ENCODE data around the gene FNDC1.

FNDC1 gene

DNA sequence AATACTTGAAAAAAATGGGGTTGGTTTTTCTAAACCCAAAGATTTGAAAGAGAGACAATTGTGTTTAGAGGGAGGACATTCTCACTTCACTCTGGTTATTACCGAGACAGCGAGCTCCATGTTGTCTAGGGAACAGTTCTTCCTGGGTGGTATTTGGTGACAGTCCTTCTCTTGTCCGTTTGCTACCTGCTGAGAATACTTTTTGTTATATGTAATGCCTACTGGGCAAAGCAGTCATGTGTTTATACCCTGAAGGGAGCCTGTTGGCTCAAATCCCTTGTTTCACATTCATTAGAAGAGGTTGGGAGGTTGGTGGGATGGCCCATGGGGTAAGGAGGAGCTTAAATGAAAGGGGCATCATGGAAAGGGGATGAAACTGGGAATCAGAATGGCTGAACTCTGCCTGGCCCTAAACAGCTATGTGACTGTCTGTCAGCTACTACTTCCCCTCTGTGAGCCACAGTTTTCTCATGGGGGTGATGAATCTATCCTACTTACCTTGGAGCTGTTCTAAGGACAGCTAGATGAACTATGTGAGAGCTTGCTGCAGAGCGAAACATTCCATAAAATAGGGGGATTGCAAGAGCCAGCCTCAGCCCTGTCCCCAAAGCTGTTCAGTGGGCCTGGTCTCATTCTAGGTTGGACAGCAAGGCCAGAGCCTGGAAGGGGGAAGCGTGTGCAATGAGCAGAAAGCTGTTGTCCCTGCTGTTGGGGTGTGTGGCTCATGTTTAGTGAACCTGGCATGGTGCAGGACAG is 43.5 kb downstream of the FNDC1 start:
- Mint-ChIP-seq H3K27me3 (peaks cover 21% of the 10 kb centered on the region), H3K4me3 (no peak overlapping the region), H3K4me1 (peaks cover 19% of the 10 kb centered on the region), H3K9me3 (no peaks in the 10 kb centered on the region), H3K36me3 (no peaks in the 10 kb centered on the region), H3K27ac (no peak overlapping the region)
- ATAC-seq, result no peak

- Mint-ChIP-seq H3K4me3 (no peak overlapping the region), H3K36me3 (no peaks in the 10 kb centered on the region), H3K9me3 (no peaks in the 10 kb centered on the region), H3K27me3 (peaks cover 28% of the 10 kb centered on the region), H3K4me1 (peaks cover 26% of the 10 kb centered on the region), H3K27ac (no peak overlapping the region)
- no peak for ATAC-seq
Observed at GRCh38 chr6:159213405-159213804, 44.2 kb downstream of the FNDC1 start.

GRCh38 chr6:159214281-159214680 is 45.1 kb downstream of the FNDC1 start:
- Mint-ChIP-seq H3K27me3 (peaks cover 37% of the 10 kb centered on the region), H3K36me3 (no peaks in the 10 kb centered on the region), H3K9me3 (no peaks in the 10 kb centered on the region), H3K4me1 (peaks cover 30% of the 10 kb centered on the region), H3K27ac (no peak overlapping the region), H3K4me3 (no peak overlapping the region)
- ATAC-seq, result no peak

DNA sequence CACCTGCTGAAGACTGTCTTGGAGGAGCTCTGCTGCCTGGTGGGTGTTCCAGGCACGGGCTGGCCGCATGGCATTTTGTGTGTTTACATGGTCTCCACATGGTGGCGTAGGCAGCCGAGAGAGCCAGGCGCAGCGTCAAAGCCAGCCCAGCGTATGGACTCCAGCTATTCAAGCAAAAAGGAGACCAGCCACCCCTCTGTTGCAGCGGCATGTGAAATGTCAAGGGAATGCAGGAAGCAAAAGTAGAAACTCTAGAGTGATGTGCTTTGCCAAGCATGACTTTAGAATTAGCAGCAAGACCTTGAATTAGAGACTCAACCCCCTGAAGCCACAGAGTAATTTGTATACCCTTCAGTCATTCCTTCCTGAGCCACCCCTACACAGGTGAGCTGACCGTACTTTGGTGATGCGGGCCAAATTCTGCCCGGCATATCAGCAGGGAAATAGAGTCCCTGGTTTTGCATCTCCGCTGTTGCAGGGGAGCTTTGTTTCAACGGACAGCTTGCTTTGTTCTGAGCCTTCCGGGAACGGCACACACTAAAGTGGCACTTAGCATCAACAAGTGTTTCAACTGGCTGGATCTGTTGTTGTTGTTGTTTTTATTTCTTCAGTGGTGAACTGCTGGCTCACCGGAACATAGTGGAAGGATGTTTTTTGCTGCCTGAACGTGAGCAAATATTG is 48.5 kb downstream of the FNDC1 start:
- Mint-ChIP-seq H3K27me3 (peaks cover 60% of the 10 kb centered on the region), H3K4me1 (peaks cover 37% of the 10 kb centered on the region), H3K9me3 (no peaks in the 10 kb centered on the region), H3K4me3 (peak overlapping the region; percentile 49), H3K36me3 (no peaks in the 10 kb centered on the region), H3K27ac (no peak overlapping the region)
- ATAC-seq, result peak; percentile 82

DNA sequence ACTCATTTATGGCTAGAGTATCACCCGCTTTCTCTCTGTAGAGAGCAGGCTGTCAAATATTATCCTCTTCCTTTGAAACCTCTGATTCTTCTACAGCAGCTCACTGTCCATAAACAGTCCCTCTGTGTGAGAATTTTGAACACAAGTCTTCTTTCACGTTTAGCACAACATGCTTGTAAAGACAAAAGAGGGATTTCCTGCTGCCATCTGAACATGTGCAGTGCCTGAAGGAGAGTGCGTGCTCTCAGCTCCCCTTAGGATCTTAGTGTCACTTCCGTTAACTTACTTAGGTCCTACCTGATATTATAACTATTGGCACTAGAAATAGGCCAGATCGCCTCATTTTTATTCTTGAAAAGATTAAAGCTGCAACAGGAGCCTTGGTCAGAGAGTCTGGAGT is 50.9 kb downstream of the FNDC1 start:
- peaks cover 35% of the 10 kb centered on the region for H3K4me1 Mint-ChIP-seq
- H3K36me3 Mint-ChIP-seq, result no peaks in the 10 kb centered on the region
- H3K27ac Mint-ChIP-seq, result no peak overlapping the region
- no peak for ATAC-seq
- peaks cover 65% of the 10 kb centered on the region for H3K27me3 Mint-ChIP-seq
- H3K4me3 Mint-ChIP-seq, result no peak overlapping the region
- H3K9me3 Mint-ChIP-seq, result no peaks in the 10 kb centered on the region

- ATAC-seq, result no peak
- no peaks in the 10 kb centered on the region for H3K36me3 Mint-ChIP-seq
- no peak overlapping the region for H3K4me3 Mint-ChIP-seq
- H3K27me3 Mint-ChIP-seq, result peaks cover 70% of the 10 kb centered on the region
- H3K9me3 Mint-ChIP-seq, result no peaks in the 10 kb centered on the region
- peaks cover 35% of the 10 kb centered on the region for H3K4me1 Mint-ChIP-seq
- no peak overlapping the region for H3K27ac Mint-ChIP-seq
Observed at GRCh38 chr6:159221486-159222170, 52.4 kb downstream of the FNDC1 start.

GRCh38 chr6:159224452-159224851 is 55.3 kb downstream of the FNDC1 start:
- no peak for ATAC-seq
- Mint-ChIP-seq H3K36me3 (no peaks in the 10 kb centered on the region), H3K4me3 (no peak overlapping the region), H3K27me3 (peaks cover 41% of the 10 kb centered on the region), H3K9me3 (no peaks in the 10 kb centered on the region), H3K4me1 (peaks cover 13% of the 10 kb centered on the region), H3K27ac (no peak overlapping the region)

GRCh38 chr6:159229651-159230051 is 60.5 kb downstream of the FNDC1 start:
- no peak for ATAC-seq
- no peaks in the 10 kb centered on the region for H3K9me3 Mint-ChIP-seq

DNA sequence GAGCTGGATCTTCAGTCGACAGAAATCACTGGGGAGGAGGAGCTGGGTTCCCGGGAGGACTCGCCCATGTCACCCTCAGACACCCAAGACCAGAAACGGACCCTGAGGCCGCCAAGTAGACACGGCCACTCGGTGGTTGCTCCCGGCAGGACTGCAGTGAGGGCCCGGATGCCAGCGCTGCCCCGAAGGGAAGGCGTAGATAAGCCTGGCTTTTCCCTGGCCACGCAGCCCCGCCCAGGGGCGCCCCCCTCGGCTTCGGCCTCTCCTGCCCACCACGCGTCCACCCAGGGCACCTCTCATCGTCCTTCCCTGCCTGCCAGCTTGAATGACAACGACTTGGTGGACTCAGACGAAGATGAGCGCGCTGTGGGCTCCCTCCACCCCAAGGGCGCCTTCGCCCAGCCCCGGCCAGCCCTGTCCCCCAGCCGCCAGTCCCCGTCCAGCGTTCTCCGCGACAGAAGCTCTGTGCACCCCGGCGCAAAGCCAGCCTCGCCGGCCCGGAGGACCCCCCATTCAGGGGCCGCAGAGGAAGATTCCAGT is 63.0 kb downstream of the FNDC1 start:
- Mint-ChIP-seq H3K9me3 (no peaks in the 10 kb centered on the region), H3K4me3 (no peak overlapping the region), H3K27me3 (peaks cover 47% of the 10 kb centered on the region), H3K36me3 (no peaks in the 10 kb centered on the region), H3K27ac (no peak overlapping the region), H3K4me1 (no peaks in the 10 kb centered on the region)
- peak; percentile 44 for ATAC-seq

More at GRCh38 chr6:159229651-159230051, 60.5 kb downstream of the FNDC1 start:
- Mint-ChIP-seq H3K27me3 (peaks cover 38% of the 10 kb centered on the region), H3K36me3 (no peaks in the 10 kb centered on the region), H3K27ac (no peak overlapping the region), H3K4me1 (no peaks in the 10 kb centered on the region), H3K4me3 (no peak overlapping the region)

GRCh38 chr6:159232751-159233150 is 63.6 kb downstream of the FNDC1 start:
- H3K4me3 Mint-ChIP-seq, result no peak overlapping the region
- no peak overlapping the region for H3K27ac Mint-ChIP-seq
- no peaks in the 10 kb centered on the region for H3K4me1 Mint-ChIP-seq
- H3K27me3 Mint-ChIP-seq, result peaks cover 50% of the 10 kb centered on the region
- ATAC-seq, result no peak
- no peaks in the 10 kb centered on the region for H3K9me3 Mint-ChIP-seq
- no peaks in the 10 kb centered on the region for H3K36me3 Mint-ChIP-seq

- peak; percentile 41 for ATAC-seq
- no peaks in the 10 kb centered on the region for H3K9me3 Mint-ChIP-seq
- H3K36me3 Mint-ChIP-seq, result no peaks in the 10 kb centered on the region
- H3K4me1 Mint-ChIP-seq, result no peaks in the 10 kb centered on the region
- H3K27ac Mint-ChIP-seq, result no peak overlapping the region
- H3K4me3 Mint-ChIP-seq, result no peak overlapping the region
- H3K27me3 Mint-ChIP-seq, result peaks cover 57% of the 10 kb centered on the region
Observed at GRCh38 chr6:159233365-159234101, 64.3 kb downstream of the FNDC1 start.

- H3K36me3 Mint-ChIP-seq, result no peaks in the 10 kb centered on the region
- no peak overlapping the region for H3K27ac Mint-ChIP-seq
- peaks cover 57% of the 10 kb centered on the region for H3K27me3 Mint-ChIP-seq
- ATAC-seq, result no peak
- H3K4me3 Mint-ChIP-seq, result no peak overlapping the region
- H3K9me3 Mint-ChIP-seq, result no peaks in the 10 kb centered on the region
- no peaks in the 10 kb centered on the region for H3K4me1 Mint-ChIP-seq
Observed at GRCh38 chr6:159234102-159234553, 64.9 kb downstream of the FNDC1 start.

DNA sequence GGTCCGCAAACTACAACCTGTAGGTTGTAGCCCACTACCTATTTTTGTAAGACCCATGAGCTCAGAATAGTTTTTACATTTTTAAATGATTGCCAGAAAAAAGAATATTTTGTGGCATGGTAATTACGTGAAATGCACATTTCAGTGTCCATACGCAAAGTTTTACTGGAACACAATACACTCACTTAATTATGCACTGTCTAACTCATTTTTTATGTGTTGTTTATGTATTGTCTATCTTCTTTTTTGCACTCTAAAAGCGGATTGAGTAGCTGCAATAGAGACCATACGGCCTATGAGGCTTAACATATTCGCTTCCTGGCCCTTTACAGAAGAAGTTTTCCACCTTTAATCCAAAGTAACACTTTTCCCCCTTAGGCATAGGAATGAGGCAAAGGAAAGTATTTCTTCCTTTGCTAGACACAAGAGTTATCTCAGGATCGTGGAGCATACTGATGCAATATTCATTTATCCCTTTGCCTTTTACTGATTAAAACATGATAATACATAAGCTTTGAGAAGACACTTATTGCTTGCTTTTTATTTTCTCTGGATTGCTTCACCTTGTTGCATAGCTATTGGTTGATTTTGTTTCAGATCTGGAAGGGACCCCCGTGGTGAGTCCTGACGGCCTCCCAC is 69.8 kb downstream of the FNDC1 start:
- Mint-ChIP-seq H3K36me3 (no peaks in the 10 kb centered on the region), H3K27me3 (peaks cover 36% of the 10 kb centered on the region), H3K9me3 (no peaks in the 10 kb centered on the region), H3K27ac (no peak overlapping the region), H3K4me1 (no peaks in the 10 kb centered on the region), H3K4me3 (no peak overlapping the region)
- no peak for ATAC-seq

DNA sequence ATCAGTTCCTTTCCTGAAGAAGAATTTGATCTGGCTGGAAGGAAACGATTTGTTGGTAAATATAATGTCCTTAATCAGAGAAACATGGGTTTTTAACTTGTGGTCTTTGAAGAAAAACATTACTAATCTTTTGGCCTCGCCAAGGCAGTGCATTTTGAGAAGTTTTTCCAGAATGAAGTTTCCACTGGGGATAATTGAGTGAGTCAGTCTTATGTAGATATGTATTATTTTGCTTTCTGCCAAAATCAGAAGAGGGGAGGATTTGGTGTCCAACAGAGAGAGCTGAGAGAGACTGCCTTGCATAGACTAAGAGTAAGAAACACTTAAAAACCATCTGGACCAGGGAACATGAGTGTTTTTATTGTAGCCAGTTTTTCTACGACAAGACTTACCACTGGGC is 79.9 kb downstream of the FNDC1 start:
- H3K36me3 Mint-ChIP-seq, result no peaks in the 10 kb centered on the region
- no peak overlapping the region for H3K4me3 Mint-ChIP-seq
- H3K27ac Mint-ChIP-seq, result no peak overlapping the region
- H3K9me3 Mint-ChIP-seq, result peaks cover 4% of the 10 kb centered on the region
- H3K27me3 Mint-ChIP-seq, result no peaks in the 10 kb centered on the region
- no peak for ATAC-seq
- H3K4me1 Mint-ChIP-seq, result no peaks in the 10 kb centered on the region
